ENCODE measurements around the gene AP3S2.
"Not testable (repeated sequence)": the region's sequence is repeated elsewhere in the genome, so short reads cannot be mapped to it uniquely, and the experiment has no call there.

Gene AP3S2

GRCh38 chr15:89864958-89865739 lies 28.6 kb downstream of the AP3S2 start:
- no peak for DNase-seq (ENCODE audit: low spot score)

GRCh38 chr15:89863918-89864317 lies 29.9 kb downstream of the AP3S2 start:
- DNase-seq (ENCODE audit: low spot score) = no peak

- DNase-seq (ENCODE audit: low spot score) = no peak
These were observed 32.9 kb downstream of the AP3S2 start for GRCh38 chr15:89860891-89861290.

GRCh38 chr15:89860431-89860830 lies 33.4 kb downstream of the AP3S2 start:
- DNase-seq (ENCODE audit: low spot score) = no peak

- DNase-seq (ENCODE audit: low spot score) = no peak
These were observed 34.9 kb downstream of the AP3S2 start for GRCh38 chr15:89858661-89859458.

- no peak for DNase-seq (ENCODE audit: low spot score)
These were observed 36.1 kb downstream of the AP3S2 start for GRCh38 chr15:89857673-89858072.

- DNase-seq (ENCODE audit: low spot score) = no peak
These were observed 37.8 kb downstream of the AP3S2 start for GRCh38 chr15:89855948-89856347.

- not testable (repeated sequence) for DNase-seq (ENCODE audit: low spot score)
These were observed 38.9 kb downstream of the AP3S2 start for GRCh38 chr15:89854863-89855262.

- no peak for DNase-seq (ENCODE audit: low spot score)
These were observed 41.3 kb downstream of the AP3S2 start for GRCh38 chr15:89852342-89852995.

- DNase-seq (ENCODE audit: low spot score) = no peak
These were observed 42.0 kb downstream of the AP3S2 start for GRCh38 chr15:89851673-89852341.

GRCh38 chr15:89848970-89849292 lies 44.9 kb downstream of the AP3S2 start:
- DNase-seq (ENCODE audit: low spot score) = no peak

GRCh38 chr15:89847101-89847500 lies 46.7 kb downstream of the AP3S2 start:
- no peak for DNase-seq (ENCODE audit: low spot score)

GRCh38 chr15:89845305-89845893 lies 48.4 kb downstream of the AP3S2 start:
- DNase-seq (ENCODE audit: low spot score) = no peak

GRCh38 chr15:89841962-89842361 lies 51.8 kb downstream of the AP3S2 start:
- DNase-seq (ENCODE audit: low spot score) = no peak

- no peak for DNase-seq (ENCODE audit: low spot score)
These were observed 52.5 kb downstream of the AP3S2 start for GRCh38 chr15:89841306-89841705.

GRCh38 chr15:89839167-89839810 lies 54.5 kb downstream of the AP3S2 start:
- DNase-seq (ENCODE audit: low spot score) = no peak

- DNase-seq (ENCODE audit: low spot score) = no peak
These were observed 56.0 kb downstream of the AP3S2 start for GRCh38 chr15:89837830-89838178.

- DNase-seq (ENCODE audit: low spot score) = no peak
These were observed 56.5 kb downstream of the AP3S2 start for GRCh38 chr15:89837134-89837829.

- DNase-seq (ENCODE audit: low spot score) = no peak
These were observed 57.3 kb downstream of the AP3S2 start for GRCh38 chr15:89836267-89837133.

GRCh38 chr15:89835176-89835564 lies 58.6 kb downstream of the AP3S2 start:
- no peak for DNase-seq (ENCODE audit: low spot score)

All from germinal center (tissue), 1 donor.